Amygdala (tissue), 56 donors: ENCODE data around the gene TBX2.

Experiments used
- DNase-seq, 56 donors: peaks; one replicate each; lab custom pipeline; 2025; lab: John Stamatoyannopoulos, UW

TBX2 gene

GRCh38 chr17:61411261-61412142 is 11.9 kb downstream of the TBX2 start:
- peak in 3 of 56 donors; percentile 42 to 55 (median 43) for DNase-seq

- DNase-seq, result peak in 49 of 56 donors; percentile 10 to 84 (median 56)
Measured at GRCh38 chr17:61412143-61412859, 12.7 kb downstream of the TBX2 start.

- no peak for DNase-seq
Measured at GRCh38 chr17:61412860-61413660, 13.4 kb downstream of the TBX2 start.

- no peak for DNase-seq
Measured at GRCh38 chr17:61413661-61414126, 14.1 kb downstream of the TBX2 start.

GRCh38 chr17:61414141-61414935 is 14.7 kb downstream of the TBX2 start:
- DNase-seq, result no peak

DNA sequence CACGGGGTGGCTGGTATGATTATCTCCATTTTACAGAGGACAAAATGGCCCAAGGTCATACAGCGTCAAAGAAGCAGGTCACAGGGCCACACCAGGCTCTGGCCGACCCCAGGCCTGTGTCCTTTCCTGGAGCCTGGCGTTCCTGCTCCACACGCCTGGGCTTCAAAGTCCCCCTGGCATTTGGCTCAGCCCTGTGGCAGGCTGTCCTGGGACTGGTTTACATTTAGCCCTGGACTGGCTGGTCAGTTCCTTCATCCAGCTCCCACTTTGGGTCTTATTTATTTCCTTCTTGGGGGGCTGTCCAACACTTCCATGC is 15.3 kb downstream of the TBX2 start:
- no peak for DNase-seq

- no peak for DNase-seq
Measured at GRCh38 chr17:61415374-61416210, 15.9 kb downstream of the TBX2 start.

DNA sequence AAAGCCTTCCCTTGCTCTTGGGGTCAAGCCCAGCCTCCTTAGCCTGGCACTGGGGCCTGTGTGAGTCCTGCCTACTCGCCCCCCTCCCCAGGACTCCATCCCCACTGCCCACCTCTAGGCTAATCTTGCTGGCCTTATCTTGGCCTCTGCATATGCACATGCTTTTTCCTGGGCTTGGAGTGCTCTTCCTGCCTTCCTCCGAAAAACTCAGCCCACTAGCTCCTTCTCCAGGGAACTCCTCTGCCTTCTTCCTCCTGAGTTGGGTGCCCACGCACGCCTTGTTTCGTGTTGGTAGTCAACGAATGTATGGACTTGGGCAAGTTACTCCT is 16.5 kb downstream of the TBX2 start:
- DNase-seq, result no peak

- peak in 44 of 56 donors; percentile 5 to 71 (median 44) for DNase-seq
Measured at GRCh38 chr17:61416540-61417363, 17.1 kb downstream of the TBX2 start.

- DNase-seq, result no peak
Measured at GRCh38 chr17:61418449-61418848, 18.8 kb downstream of the TBX2 start.

GRCh38 chr17:61419496-61420046 is 19.9 kb downstream of the TBX2 start:
- no peak for DNase-seq

GRCh38 chr17:61420052-61420451 is 20.4 kb downstream of the TBX2 start:
- DNase-seq, result no peak

DNA sequence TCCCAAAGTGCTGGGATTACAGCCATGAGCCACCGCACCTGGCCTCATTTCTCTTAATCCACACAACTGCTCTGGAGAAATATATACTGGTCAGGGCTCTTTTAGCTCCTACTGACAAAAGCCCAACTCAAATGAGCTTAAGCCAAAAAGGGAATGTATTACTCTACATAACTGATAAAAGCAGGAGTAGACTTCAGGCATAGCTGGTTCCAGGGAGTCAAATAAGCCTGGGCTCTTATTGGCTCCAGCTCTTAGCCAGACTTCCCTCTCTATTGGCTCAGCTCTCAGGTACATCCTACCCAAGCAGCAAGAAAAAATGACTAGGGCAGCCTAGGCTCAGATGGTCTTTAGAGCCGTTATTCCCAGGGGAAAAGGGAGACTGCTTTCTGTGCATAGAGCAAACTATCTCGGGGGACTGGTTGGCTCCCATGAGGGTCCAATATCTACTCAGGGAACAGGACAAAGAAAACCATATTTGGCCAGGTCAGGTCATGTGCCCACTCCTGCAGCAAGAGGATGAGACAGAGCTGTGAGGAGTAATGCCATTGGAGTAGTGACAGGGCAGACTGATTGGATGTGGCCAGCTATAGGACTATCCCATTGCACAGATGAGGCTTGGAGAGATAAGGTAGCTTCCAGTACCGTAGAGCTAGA is 21.2 kb downstream of the TBX2 start:
- no peak for DNase-seq

- DNase-seq, result no peak
Measured at GRCh38 chr17:61421460-61421859, 21.8 kb downstream of the TBX2 start.

DNA sequence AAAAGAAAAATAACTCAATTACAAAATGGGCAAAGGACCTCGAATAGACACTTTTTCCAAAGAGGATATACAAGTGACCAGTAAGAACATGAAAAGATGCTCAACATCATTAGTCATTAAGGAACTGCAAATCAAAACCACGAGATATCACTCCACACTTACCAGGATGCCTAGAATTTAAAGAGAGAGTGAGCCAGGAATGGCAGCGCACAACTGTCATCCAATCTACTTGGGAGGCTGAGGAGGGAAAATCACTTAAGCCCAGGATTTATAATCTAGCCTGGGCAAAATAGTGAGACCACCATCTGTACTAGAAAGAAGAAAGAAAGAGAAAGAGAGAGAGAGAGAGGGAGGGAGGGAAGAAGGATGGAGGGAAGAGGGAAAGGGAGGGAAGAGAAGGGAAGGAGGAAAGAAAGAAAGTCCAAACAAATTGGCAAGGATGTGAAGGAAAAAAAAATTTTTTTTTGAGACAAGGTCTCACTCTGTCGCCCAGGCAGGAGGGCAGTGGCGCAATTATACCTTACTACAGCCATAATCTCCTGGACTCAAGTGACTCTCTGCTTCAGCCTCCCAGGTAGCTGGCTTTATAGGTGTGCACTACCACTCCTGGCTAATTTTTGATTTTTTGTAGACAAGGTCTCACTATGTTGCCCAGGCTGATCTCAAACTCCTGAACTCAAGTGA is 22.6 kb downstream of the TBX2 start:
- DNase-seq, result no peak

DNA sequence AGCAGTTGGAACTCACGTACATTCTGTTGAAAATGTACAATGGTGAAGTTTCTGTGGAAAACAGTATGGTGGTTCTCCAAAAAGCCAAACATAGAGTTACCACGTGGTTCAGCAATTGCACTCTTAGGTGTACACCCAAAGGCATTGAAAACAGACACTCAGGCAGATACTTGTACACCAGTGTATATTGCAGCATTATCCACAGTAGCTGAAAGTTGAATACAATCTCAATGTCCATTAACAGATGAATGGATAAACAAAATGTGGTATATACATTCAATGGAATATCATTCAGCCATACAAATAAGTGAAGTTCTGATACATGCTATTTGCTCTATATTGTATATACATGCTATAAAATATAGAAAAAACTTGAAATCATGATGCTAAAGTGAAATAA is 23.2 kb downstream of the TBX2 start:
- DNase-seq, result no peak
